CD4-positive, alpha-beta memory T cell (primary cell): ENCODE data around the gene CDH13. TPM values are rescaled to one million over a fixed set of nuclear protein-coding genes. Genes with fewer than 3 reads are reported as not detected.

Experiments
- CTCF ChIA-PET: fragments of 350-600 bp; sonication (Branson Sonifier 250); formaldehyde crosslinking; loops from one replicate; lab custom pipeline; 2021; ENCODE audit warnings: inconsistent platforms; ENCODE audit not compliant: partially characterized antibody; lab: Charles Lee
- POLR2A ChIA-PET: fragments of 350-600 bp; sonication (Branson Sonifier 250); formaldehyde crosslinking; loops from one replicate; lab custom pipeline; 2021; ENCODE audit not compliant: partially characterized antibody; lab: Charles Lee
- DNase-seq, 5 donors: peaks; one replicate each; pipeline versions ENCODE4 v3.0.0 to v3.0.0-alpha.2; 2020 to 2022; ENCODE audit warnings: mixed read lengths in 1 of 5
- H3K27ac ChIP-seq: one replicate; pipeline ENCODE4 v1.7.0; 2013; ENCODE audit warnings: low read depth, low read length
- H3K27me3 ChIP-seq: 2 replicates; pipeline ENCODE4 v1.7.0; 2013; ENCODE audit warnings: mild to moderate bottlenecking, low read length, moderate library complexity; ENCODE audit not compliant: insufficient read depth
- H3K36me3 ChIP-seq: 2 replicates; pipeline ENCODE4 v1.7.0; 2013; ENCODE audit warnings: mild to moderate bottlenecking, low read length, moderate library complexity; ENCODE audit not compliant: insufficient read depth
- H3K4me1 ChIP-seq: 2 replicates; pipeline ENCODE4 v1.7.0; 2013; ENCODE audit warnings: mild to moderate bottlenecking, low read length, moderate library complexity; ENCODE audit not compliant: insufficient read depth
- H3K4me3 ChIP-seq, 2 donors: one replicate each; pipeline ENCODE4 v1.7.0; 2013; ENCODE audit warnings: low read length in 2 of 2, mild to moderate bottlenecking in 1 of 2
- H3K9me3 ChIP-seq, 2 donors: one replicate each; pipeline ENCODE4 v1.7.0; 2013; ENCODE audit warnings: low read length in 2 of 2, control low read depth in 1 of 2; ENCODE audit not compliant: control insufficient read depth in 1 of 2
- H3K27ac Mint-ChIP-seq, 7 donors: one replicate each; pipeline ENCODE4 v1.8.0; 2020 to 2021; ENCODE audit warnings: mixed read lengths in 7 of 7, mild to moderate bottlenecking in 6 of 7, inconsistent platforms in 3 of 7, moderate library complexity in 3 of 7
- H3K27me3 Mint-ChIP-seq, 2 donors: one replicate each; pipeline ENCODE4 v1.8.0; 2020 to 2021; ENCODE audit warnings: mixed read lengths in 2 of 2
- H3K36me3 Mint-ChIP-seq, 2 donors: one replicate each; pipeline ENCODE4 v1.8.0; 2020 to 2021; ENCODE audit warnings: mixed read lengths in 2 of 2, inconsistent platforms in 1 of 2, mild to moderate bottlenecking in 1 of 2
- H3K4me1 Mint-ChIP-seq, 4 donors: one replicate each; pipeline ENCODE4 v1.8.0; 2020 to 2021; ENCODE audit warnings: mixed read lengths in 4 of 4, mild to moderate bottlenecking in 1 of 4
- H3K4me3 Mint-ChIP-seq, 8 donors: one replicate each; pipeline ENCODE4 v1.8.0; 2020 to 2021; ENCODE audit warnings: mixed read lengths in 8 of 8, mild to moderate bottlenecking in 7 of 8, moderate library complexity in 6 of 8, inconsistent platforms in 3 of 8
- H3K9me3 Mint-ChIP-seq, 8 donors: one replicate each; pipeline ENCODE4 v1.8.0; 2020 to 2021; ENCODE audit warnings: mixed read lengths in 8 of 8, mild to moderate bottlenecking in 5 of 8, inconsistent platforms in 3 of 8, moderate library complexity in 1 of 8
- intact Hi-C: fragments of 100-400 bp; cut with micrococcal nuclease; formaldehyde crosslinking; loops from one replicate; pipeline ENCODE4 v1.15.1; 2023
- polyA plus RNA-seq, 2 donors: library from polyadenylated mRNA; unstranded; fragments of 300-500 nt; fragmentation: Illumina TruSeq; gene quantifications; one replicate each; pipeline ENCODE4 v1.2.3, GENCODE V29; 2021
- total RNA-seq, 2 experiments: library from RNA; stranded (reverse); gene quantifications; one replicate each; pipeline ENCODE4 v1.2.3, GENCODE V29; 2021

The CDH13 gene
- total and polyA plus RNA-seq, 4 experiments from 2014 or later = not detected

- Mint-ChIP-seq H3K4me1 (peaks cover 0 to 6% (median 0%) of the 10 kb centered on the region in 4 donors), H3K27ac (no peak overlapping the region), H3K36me3 (no peaks in the 10 kb centered on the region), H3K9me3 (peaks cover 0 to 3% (median 0%) of the 10 kb centered on the region in 8 donors), H3K4me3 (no peak overlapping the region), H3K27me3 (no peaks in the 10 kb centered on the region)
- Histone ChIP-seq H3K4me1 (no peaks in the 10 kb centered on the region), H3K27me3 (no peaks in the 10 kb centered on the region), H3K27ac (no peak overlapping the region), H3K9me3 (no peaks in the 10 kb centered on the region), H3K4me3 (no peak overlapping the region), H3K36me3 (no peaks in the 10 kb centered on the region)
- CTCF ChIA-PET = no interaction called here
- intact Hi-C loops = no loop called here
- DNase-seq = no peak
- POLR2A ChIA-PET = no interaction called here
These were observed 413.4 kb downstream of the CDH13 start for GRCh38 chr16:83040174-83040573.

GRCh38 chr16:83044589-83044988 lies 417.8 kb downstream of the CDH13 start:
- Histone ChIP-seq H3K4me3 (no peak overlapping the region), H3K27me3 (no peaks in the 10 kb centered on the region), H3K36me3 (no peaks in the 10 kb centered on the region), H3K4me1 (no peaks in the 10 kb centered on the region), H3K9me3 (no peaks in the 10 kb centered on the region), H3K27ac (no peak overlapping the region)
- peaks cover 0 to 4% (median 0%) of the 10 kb centered on the region in 8 donors for H3K9me3 Mint-ChIP-seq
- no peaks in the 10 kb centered on the region for H3K27me3 Mint-ChIP-seq
- no peak overlapping the region for H3K4me3 Mint-ChIP-seq
- H3K36me3 Mint-ChIP-seq = no peaks in the 10 kb centered on the region
- H3K27ac Mint-ChIP-seq = no peak overlapping the region
- DNase-seq = no peak
- POLR2A ChIA-PET = no interaction called here
- H3K4me1 Mint-ChIP-seq = peaks cover 0 to 6% (median 0%) of the 10 kb centered on the region in 4 donors
- CTCF ChIA-PET = interaction anchor here (1.3 kb wide), 1 partner anchor 14 kb away, joined by 5 read pairs; no protein-coding TSS in a partner anchor
- intact Hi-C loops = no loop called here

GRCh38 chr16:83045790-83046189 lies 419.0 kb downstream of the CDH13 start:
- Mint-ChIP-seq H3K4me3 (no peak overlapping the region), H3K27me3 (peaks cover 0 to 2% of the 10 kb centered on the region in 2 donors), H3K27ac (no peak overlapping the region), H3K36me3 (no peaks in the 10 kb centered on the region), H3K9me3 (peaks cover 3 to 10% (median 5%) of the 10 kb centered on the region in 8 donors), H3K4me1 (no peaks in the 10 kb centered on the region)
- intact Hi-C loops = no loop called here
- Histone ChIP-seq H3K4me3 (no peak overlapping the region), H3K27ac (no peak overlapping the region), H3K27me3 (no peaks in the 10 kb centered on the region), H3K36me3 (no peaks in the 10 kb centered on the region), H3K9me3 (no peaks in the 10 kb centered on the region), H3K4me1 (no peaks in the 10 kb centered on the region)
- no peak for DNase-seq
- ChIA-PET POLR2A (no interaction called here), CTCF (no interaction called here)

- no peaks in the 10 kb centered on the region for H3K9me3 ChIP-seq
- no peak for DNase-seq
- H3K4me1 Mint-ChIP-seq = no peaks in the 10 kb centered on the region
- ChIA-PET POLR2A (no interaction called here), CTCF (no interaction called here)
- intact Hi-C loops = no loop called here
- no peaks in the 10 kb centered on the region for H3K36me3 Mint-ChIP-seq
- no peak overlapping the region for H3K4me3 ChIP-seq
- H3K27me3 Mint-ChIP-seq = peaks cover 0 to 2% of the 10 kb centered on the region in 2 donors
- H3K36me3 ChIP-seq = no peaks in the 10 kb centered on the region
- no peaks in the 10 kb centered on the region for H3K27me3 ChIP-seq
- H3K9me3 Mint-ChIP-seq = peaks cover 3 to 10% (median 6%) of the 10 kb centered on the region in 8 donors
- no peaks in the 10 kb centered on the region for H3K4me1 ChIP-seq
- no peak overlapping the region for H3K4me3 Mint-ChIP-seq
- no peak overlapping the region for H3K27ac Mint-ChIP-seq
- H3K27ac ChIP-seq = no peak overlapping the region
These were observed 419.9 kb downstream of the CDH13 start for GRCh38 chr16:83046664-83047063.

GRCh38 chr16:83051451-83051850 lies 424.7 kb downstream of the CDH13 start:
- Mint-ChIP-seq H3K36me3 (no peaks in the 10 kb centered on the region), H3K9me3 (peaks cover 3 to 10% (median 6%) of the 10 kb centered on the region in 8 donors), H3K27ac (no peak overlapping the region), H3K27me3 (peaks cover 0 to 2% of the 10 kb centered on the region in 2 donors), H3K4me1 (no peaks in the 10 kb centered on the region), H3K4me3 (no peak overlapping the region)
- Histone ChIP-seq H3K36me3 (no peaks in the 10 kb centered on the region), H3K4me1 (no peaks in the 10 kb centered on the region), H3K4me3 (no peak overlapping the region), H3K27me3 (no peaks in the 10 kb centered on the region), H3K9me3 (no peaks in the 10 kb centered on the region), H3K27ac (no peak overlapping the region)
- intact Hi-C loops = no loop called here
- POLR2A ChIA-PET = no interaction called here
- CTCF ChIA-PET = no interaction called here
- no peak for DNase-seq

GRCh38 chr16:83054283-83054682 lies 427.5 kb downstream of the CDH13 start:
- Mint-ChIP-seq H3K9me3 (peaks cover 2 to 9% (median 6%) of the 10 kb centered on the region in 8 donors), H3K36me3 (no peaks in the 10 kb centered on the region), H3K4me1 (no peaks in the 10 kb centered on the region), H3K4me3 (no peak overlapping the region), H3K27ac (no peak overlapping the region), H3K27me3 (peaks cover 0 to 2% of the 10 kb centered on the region in 2 donors)
- intact Hi-C loops = no loop called here
- Histone ChIP-seq H3K4me3 (no peak overlapping the region), H3K36me3 (no peaks in the 10 kb centered on the region), H3K27me3 (no peaks in the 10 kb centered on the region), H3K9me3 (no peaks in the 10 kb centered on the region), H3K27ac (no peak overlapping the region), H3K4me1 (no peaks in the 10 kb centered on the region)
- no peak for DNase-seq
- POLR2A ChIA-PET = no interaction called here
- CTCF ChIA-PET = no interaction called here

GRCh38 chr16:83058376-83058775 lies 431.6 kb downstream of the CDH13 start:
- Mint-ChIP-seq H3K4me1 (no peaks in the 10 kb centered on the region), H3K4me3 (no peak overlapping the region), H3K27ac (no peak overlapping the region), H3K36me3 (no peaks in the 10 kb centered on the region), H3K27me3 (peaks cover 0 to 1% of the 10 kb centered on the region in 2 donors), H3K9me3 (peaks cover 0 to 3% (median 0%) of the 10 kb centered on the region in 8 donors)
- Histone ChIP-seq H3K9me3 (no peaks in the 10 kb centered on the region), H3K27ac (no peak overlapping the region), H3K27me3 (no peaks in the 10 kb centered on the region), H3K36me3 (no peaks in the 10 kb centered on the region), H3K4me1 (no peaks in the 10 kb centered on the region), H3K4me3 (no peak overlapping the region)
- no peak for DNase-seq
- POLR2A ChIA-PET = no interaction called here
- intact Hi-C loops = no loop called here
- CTCF ChIA-PET = interaction anchor here (2.0 kb wide), 1 partner anchor 14 kb away, joined by 5 read pairs; no protein-coding TSS in a partner anchor
